GM23338 (cell line): ENCODE measurements around the gene TSPYL2.

ENCODE experiments used
- EZH2 ChIP-seq: fragments of 200-600 bp; sonication (generic); IDR thresholded peaks from one replicate; pipeline ENCODE4 v1.8.0; 2017; ENCODE audit warnings: antibody characterized with exemption, mild to moderate bottlenecking, low read depth; ENCODE audit not compliant: unreplicated experiment
- EZH2phosphoT487 ChIP-seq: fragments of 200-600 bp; sonication (generic); IDR thresholded peaks from one replicate; pipeline ENCODE4 v1.8.1; 2018; ENCODE audit warnings: antibody characterized with exemption; ENCODE audit not compliant: unreplicated experiment
- JUNB ChIP-seq: IDR thresholded peaks from one replicate; pipeline ENCODE4 v1.6.1; 2016; ENCODE audit warnings: antibody characterized with exemption; ENCODE audit not compliant: unreplicated experiment
- NANOG ChIP-seq: IDR thresholded peaks from 2 replicates; pipeline ENCODE4 v1.6.1; 2016; ENCODE audit warnings: antibody characterized with exemption, borderline replicate concordance
- POLR2AphosphoS5 ChIP-seq: IDR thresholded peaks from 2 replicates; pipeline ENCODE4 v1.6.1; 2016; ENCODE audit warnings: antibody characterized with exemption, low read depth
- ZNF114 ChIP-seq: fragments of 250-450 bp; sonication (Bioruptor Pico); IDR thresholded peaks from 2 replicates; pipeline ENCODE4 v1.5.0; 2020; ENCODE audit warnings: mild to moderate bottlenecking, moderate library complexity
- TF ChIP-seq, protein P1 (sequence below), 2 experiments: fragments of 200-600 bp in 1 of 2; sonication (generic) in 1 of 2; conservative IDR thresholded peaks; 2 replicates each; pipeline versions ENCODE4 v1.5.1 to v1.6.1; 2016 to 2017; ENCODE audit warnings: antibody characterized with exemption in 2 of 2, low read depth in 2 of 2, mild to moderate bottlenecking in 2 of 2, moderate library complexity in 1 of 2
- TF ChIP-seq, protein P2 (sequence below): IDR thresholded peaks from 2 replicates; pipeline ENCODE4 v1.6.1; 2016; ENCODE audit warnings: antibody characterized with exemption

GRCh38 chrX:53048169-53049126 lies 33.7 kb upstream of the TSPYL2 start, which contains the start of gene GPR173:
- TF ChIP-seq, protein P1, sequence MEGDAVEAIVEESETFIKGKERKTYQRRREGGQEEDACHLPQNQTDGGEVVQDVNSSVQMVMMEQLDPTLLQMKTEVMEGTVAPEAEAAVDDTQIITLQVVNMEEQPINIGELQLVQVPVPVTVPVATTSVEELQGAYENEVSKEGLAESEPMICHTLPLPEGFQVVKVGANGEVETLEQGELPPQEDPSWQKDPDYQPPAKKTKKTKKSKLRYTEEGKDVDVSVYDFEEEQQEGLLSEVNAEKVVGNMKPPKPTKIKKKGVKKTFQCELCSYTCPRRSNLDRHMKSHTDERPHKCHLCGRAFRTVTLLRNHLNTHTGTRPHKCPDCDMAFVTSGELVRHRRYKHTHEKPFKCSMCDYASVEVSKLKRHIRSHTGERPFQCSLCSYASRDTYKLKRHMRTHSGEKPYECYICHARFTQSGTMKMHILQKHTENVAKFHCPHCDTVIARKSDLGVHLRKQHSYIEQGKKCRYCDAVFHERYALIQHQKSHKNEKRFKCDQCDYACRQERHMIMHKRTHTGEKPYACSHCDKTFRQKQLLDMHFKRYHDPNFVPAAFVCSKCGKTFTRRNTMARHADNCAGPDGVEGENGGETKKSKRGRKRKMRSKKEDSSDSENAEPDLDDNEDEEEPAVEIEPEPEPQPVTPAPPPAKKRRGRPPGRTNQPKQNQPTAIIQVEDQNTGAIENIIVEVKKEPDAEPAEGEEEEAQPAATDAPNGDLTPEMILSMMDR (conservative IDR thresholded peaks at IDR 0.05; ENCODE audit: low read depth in 2 of 2): no peak
- TF ChIP-seq EZH2 (no peak), POLR2AphosphoS5 (peak; percentile 8; the same call in 1 of the 2 replicates), EZH2phosphoT487 (no peak), JUNB (no peak), NANOG (no peak), ZNF114 (CRISPR knock-in tag) (no peak)
- TF ChIP-seq, protein P2, sequence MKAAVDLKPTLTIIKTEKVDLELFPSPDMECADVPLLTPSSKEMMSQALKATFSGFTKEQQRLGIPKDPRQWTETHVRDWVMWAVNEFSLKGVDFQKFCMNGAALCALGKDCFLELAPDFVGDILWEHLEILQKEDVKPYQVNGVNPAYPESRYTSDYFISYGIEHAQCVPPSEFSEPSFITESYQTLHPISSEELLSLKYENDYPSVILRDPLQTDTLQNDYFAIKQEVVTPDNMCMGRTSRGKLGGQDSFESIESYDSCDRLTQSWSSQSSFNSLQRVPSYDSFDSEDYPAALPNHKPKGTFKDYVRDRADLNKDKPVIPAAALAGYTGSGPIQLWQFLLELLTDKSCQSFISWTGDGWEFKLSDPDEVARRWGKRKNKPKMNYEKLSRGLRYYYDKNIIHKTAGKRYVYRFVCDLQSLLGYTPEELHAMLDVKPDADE: no peak
